HG03139 (cell line): ENCODE data around the gene COG7.

ENCODE experiments used
- ATAC-seq: cut with Tn5 transposase; IDR thresholded peaks from one replicate; pipeline ENCODE4 v1.9.1; 2021; ENCODE audit not compliant: unreplicated experiment

COG7 gene

DNA sequence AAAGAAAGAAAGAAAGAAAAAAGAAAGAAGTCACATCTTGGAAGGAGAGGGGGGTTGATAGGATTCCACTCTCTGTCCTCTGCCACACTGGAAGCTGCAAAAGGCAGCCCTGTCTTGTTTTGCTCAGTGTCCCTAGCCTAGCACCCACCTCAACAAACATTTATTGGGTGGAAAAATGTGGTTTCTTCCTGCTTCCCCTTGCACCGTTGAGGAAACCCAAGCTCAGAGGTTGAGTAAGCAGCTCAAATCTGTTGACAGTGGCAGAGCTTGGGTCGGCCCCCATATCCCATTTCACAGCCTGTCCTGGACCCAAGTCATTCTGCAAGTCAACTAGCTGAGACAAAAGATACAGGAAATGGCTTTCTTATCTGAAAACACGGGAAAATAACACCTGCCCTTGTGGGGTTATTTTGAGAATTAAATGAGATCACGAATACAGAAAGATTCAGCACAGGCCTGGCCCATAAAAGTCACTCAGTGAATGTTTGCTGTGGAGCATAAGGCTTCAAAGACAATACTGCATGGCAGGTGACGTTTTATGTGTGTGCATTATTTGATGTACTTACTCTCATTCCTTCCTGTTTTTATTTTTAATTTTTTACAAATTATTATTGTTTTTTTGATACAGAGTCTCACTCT, 87.3 kb downstream of the COG7 start:
- ATAC-seq = no peak

GRCh38 chr16:23362460-23363317, 90.3 kb downstream of the COG7 start:
- no peak for ATAC-seq

DNA sequence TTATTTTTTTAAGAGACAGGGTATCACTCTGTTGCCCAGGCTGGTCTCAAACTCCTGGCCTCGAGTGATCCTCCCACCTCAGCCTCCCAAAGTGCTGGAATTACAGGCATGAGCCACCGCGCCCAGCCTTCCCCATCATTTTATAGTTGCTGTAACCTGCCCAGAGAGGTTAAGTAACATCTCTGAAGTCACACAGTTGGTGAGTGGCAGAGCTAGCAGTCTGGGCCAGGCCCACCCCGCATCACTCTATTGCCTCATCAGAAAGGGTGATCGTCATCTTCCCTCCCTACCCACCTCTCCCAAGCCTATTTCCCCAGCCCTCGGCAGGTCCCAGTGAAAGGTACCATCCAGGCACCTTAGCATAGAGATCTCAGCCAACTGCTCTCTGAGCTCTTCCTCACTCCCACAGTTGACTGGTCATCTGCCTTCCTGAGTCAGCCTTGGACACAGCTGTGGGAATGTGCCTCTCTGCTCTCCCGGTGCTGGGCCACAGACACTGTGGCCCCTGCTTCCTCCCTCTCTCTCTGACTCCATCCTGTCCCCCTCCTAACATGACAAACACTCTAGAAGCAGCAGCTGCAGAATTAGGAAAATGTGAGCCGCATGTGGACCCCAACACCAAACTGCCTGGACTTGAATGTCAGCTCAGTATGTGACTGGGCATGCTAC, 93.8 kb downstream of the COG7 start:
- ATAC-seq = no peak

- no peak for ATAC-seq
These were observed 95.2 kb downstream of the COG7 start for GRCh38 chr16:23357761-23358290.

- ATAC-seq = no peak
These were observed 96.0 kb downstream of the COG7 start for GRCh38 chr16:23356941-23357340.

DNA sequence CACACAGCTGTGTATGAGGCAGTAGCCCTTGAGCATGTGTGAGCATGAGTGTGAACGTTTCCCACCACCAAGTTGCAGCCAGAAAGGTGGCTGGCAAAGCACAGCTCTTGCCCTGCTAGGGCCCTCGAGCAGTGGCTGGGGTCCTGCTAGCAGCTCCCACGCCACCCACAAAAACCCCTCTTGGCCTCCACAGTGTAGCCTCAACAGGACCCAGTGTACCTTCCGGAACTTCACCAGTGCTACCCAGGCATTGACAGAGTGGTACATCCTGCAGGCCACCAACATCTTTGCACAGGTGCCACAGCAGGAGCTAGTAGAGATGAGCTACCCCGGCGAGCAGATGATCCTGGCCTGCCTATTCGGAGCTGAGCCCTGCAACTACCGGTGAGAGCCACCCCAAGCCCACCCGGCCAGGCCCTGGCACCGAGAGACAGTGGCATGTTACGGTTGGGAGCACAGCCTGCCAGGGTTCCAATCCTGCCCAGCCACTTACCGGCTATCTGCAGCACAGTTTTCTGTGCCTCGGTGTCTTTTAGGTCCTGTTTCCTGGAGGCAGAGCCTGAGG, 97.8 kb downstream of the COG7 start:
- ATAC-seq = no peak

GRCh38 chr16:23354246-23354645, 98.7 kb downstream of the COG7 start:
- ATAC-seq = no peak

- ATAC-seq = no peak
These were observed 99.5 kb downstream of the COG7 start for GRCh38 chr16:23353440-23353839.

GRCh38 chr16:23351360-23351759, 101.6 kb downstream of the COG7 start:
- ATAC-seq = no peak

DNA sequence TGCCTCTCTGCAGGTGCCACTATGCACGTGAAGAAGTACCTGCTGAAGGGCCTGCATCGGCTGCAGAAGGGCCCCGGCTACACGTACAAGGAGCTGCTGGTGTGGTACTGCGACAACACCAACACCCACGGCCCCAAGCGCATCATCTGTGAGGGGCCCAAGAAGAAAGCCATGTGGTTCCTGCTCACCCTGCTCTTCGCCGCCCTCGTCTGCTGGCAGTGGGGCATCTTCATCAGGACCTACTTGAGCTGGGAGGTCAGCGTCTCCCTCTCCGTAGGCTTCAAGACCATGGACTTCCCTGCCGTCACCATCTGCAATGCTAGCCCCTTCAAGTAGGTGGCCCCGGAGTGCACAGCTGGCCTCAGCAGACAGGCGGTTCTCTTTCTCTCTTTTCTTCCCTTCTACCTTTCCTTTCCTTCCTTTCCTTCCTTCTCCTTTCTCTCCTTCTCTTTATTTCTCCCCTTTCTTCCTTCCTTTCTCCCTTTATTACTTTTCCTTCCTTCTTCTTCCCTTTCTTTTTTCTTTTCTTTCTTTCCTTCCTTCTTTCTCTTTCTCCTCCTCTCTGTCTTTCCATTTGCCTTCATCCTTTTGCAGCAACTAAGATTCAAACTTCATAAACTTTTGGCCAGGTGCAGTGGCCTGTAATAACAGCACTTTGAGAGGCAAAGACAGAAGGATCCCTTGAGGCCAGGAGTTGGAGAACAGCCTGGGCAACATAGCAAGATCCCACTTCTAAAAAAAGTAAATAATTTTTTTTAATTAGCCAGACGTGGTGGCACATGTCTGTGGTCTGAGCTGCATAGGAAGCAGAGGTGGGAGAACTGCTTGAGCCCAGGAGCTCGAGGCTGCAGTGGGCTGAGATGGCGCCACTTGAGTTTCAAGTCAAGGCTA, 104.2 kb downstream of the COG7 start:
- ATAC-seq = no peak

- no peak for ATAC-seq
These were observed 107.8 kb downstream of the COG7 start for GRCh38 chr16:23345237-23345636.

DNA sequence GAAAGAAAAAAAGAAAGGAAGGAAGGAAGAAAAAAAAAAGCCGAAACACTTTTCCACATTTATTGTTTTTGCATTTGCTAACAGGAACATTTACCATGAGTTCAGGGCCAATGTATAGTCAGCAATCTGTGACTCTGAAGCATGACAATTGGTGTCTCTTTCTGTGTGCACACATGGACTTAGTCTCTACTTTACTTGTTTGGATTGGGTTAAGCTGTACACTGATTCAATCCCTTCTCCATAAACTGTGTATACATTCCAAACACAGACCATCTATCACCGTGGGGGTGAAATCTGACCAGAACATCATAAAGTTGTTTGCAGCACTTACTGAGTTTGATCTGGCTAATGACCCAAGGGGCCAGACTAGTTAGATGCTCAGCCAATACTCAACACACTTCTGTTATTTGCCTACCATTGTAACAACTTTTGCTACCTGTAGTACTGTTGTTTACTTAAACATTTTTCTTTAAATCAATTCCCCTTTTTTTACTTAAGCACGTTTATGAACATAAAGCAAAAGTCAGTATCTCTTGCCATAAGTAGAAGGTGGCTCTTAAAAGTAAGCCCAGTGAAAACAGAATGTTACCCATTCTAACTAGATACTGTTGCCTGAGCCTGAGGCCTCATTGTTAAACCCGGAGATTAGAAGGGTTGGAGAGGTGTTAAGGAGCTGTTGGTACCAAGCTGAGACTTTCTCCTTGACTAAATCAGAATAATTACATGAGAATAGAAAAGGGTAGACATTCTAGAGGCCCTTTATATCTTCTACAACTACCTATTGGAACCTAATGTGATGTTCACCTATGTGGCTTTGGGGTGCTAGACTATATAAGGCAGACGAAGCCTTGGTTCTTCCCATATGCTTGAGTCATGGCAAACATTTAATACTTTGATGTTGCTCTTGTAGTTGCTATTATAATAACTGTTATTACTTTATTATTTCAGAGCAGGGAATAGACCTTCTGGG, 109.1 kb downstream of the COG7 start:
- ATAC-seq = no peak

- ATAC-seq = no peak
These were observed 110.8 kb downstream of the COG7 start for GRCh38 chr16:23342083-23342640.

- ATAC-seq = no peak
These were observed 113.2 kb downstream of the COG7 start for GRCh38 chr16:23339787-23340186.
